ENCODE results near the gene PRM3. TPM values are rescaled to one million over a fixed set of nuclear protein-coding genes. Genes with fewer than 3 reads are reported as not detected.

The PRM3 gene
- total RNA-seq, 1 experiment from 2014 or later, result not detected

DNA sequence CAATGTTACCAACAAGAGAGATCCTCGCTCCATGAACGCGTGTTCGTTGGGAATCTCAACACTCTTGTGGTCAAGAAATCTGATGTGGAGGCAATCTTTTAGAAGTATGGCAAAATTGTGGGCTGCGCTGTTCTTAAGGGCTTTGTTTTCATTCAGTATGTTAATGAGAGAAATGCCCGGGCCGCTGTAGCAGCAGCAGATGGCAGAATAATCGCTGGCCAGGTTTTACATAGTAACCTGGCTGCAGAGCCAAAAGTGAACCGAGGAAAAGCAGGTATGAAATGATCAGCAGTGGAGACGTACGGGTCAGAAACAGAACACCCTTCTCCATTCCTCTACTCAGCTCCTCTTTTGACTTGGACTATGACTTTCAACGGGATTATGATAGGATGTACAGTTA is 30.8 kb downstream of the PRM3 start:
- ChIA-PET CTCF (interaction anchor here (1.1 kb wide), 1 partner anchor 148 kb away, joined by 3 read pairs; no protein-coding TSS in a partner anchor), POLR2A (no interaction called here)
- intact Hi-C loops (cut with micrococcal nuclease), result no loop called here
- Mint-ChIP-seq H3K4me1 (ENCODE audit: insufficient read depth, unreplicated experiment) (no peaks in the 10 kb centered on the region), H3K36me3 (ENCODE audit: insufficient read depth, unreplicated experiment) (no peaks in the 10 kb centered on the region), H3K9me3 (ENCODE audit: unreplicated experiment) (no peaks in the 10 kb centered on the region), H3K4me3 (ENCODE audit: unreplicated experiment) (no peak overlapping the region), H3K27me3 (ENCODE audit: insufficient read depth, unreplicated experiment) (no peaks in the 10 kb centered on the region), H3K27ac (ENCODE audit: low read depth, unreplicated experiment) (no peak overlapping the region)
- DNase-seq (ENCODE audit: unreplicated experiment), result no peak
- no TSS peak for BruUV-seq (replicated peaks)
- no peak for TF ChIP-seq CTCF (IDR thresholded peaks at IDR 0.05; ENCODE audit: unreplicated experiment)

DNA sequence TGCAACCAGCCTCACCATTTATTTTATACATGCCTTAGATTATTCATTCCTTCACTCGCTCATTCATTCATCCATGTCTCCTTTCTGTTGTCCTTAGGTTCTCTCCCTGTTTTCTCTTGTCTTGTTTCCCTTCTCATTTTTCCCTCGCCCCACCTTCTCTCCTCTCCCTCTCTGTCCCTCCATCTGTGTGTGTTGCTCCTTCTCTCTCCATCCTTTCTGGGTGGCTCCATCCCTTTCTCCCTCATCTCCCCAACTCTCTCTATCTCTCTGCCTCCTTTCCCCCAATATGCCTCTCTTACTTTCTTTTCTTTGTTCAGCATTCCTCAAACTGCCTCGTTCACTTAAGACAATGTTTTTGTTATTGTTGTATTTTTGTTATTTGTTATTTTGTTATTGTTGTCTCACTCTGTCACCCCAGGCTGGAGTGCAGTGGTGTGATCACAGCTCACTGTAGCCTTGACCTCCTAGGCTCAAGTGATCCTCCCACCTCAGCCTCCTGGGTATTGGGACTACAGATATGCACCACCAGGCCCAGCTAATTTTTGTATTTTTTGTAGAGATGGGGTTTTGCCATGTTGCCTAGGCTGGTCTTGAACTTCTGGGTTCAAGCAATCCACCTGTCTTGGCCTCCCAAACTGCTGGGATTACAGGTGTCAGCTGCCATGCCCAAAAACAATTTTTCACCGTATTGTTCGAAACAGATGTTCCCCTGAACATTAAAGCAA is 31.8 kb downstream of the PRM3 start:
- H3K27ac Mint-ChIP-seq (ENCODE audit: low read depth, unreplicated experiment), result no peak overlapping the region
- H3K4me3 Mint-ChIP-seq (ENCODE audit: unreplicated experiment), result no peak overlapping the region
- no peak for TF ChIP-seq CTCF (IDR thresholded peaks at IDR 0.05; ENCODE audit: unreplicated experiment)
- ChIA-PET CTCF (interaction anchor here (0.6 to 0.8 kb wide), 2 partner anchors 17 to 290 kb away, joined by 3 to 4 read pairs; no protein-coding TSS in a partner anchor), POLR2A (interaction anchor here (0.6 kb wide), 1 partner anchor 888 kb away, joined by 5 read pairs; no protein-coding TSS in a partner anchor)
- H3K9me3 Mint-ChIP-seq (ENCODE audit: unreplicated experiment), result no peaks in the 10 kb centered on the region
- DNase-seq (ENCODE audit: unreplicated experiment), result no peak
- H3K4me1 Mint-ChIP-seq (ENCODE audit: insufficient read depth, unreplicated experiment), result no peaks in the 10 kb centered on the region
- intact Hi-C loops (cut with micrococcal nuclease), result no loop called here
- no peaks in the 10 kb centered on the region for H3K27me3 Mint-ChIP-seq (ENCODE audit: insufficient read depth, unreplicated experiment)
- H3K36me3 Mint-ChIP-seq (ENCODE audit: insufficient read depth, unreplicated experiment), result no peaks in the 10 kb centered on the region
- BruUV-seq (replicated peaks), result no TSS peak

GRCh38 chr16:11240636-11241473 is 32.6 kb downstream of the PRM3 start:
- TF ChIP-seq CTCF (IDR thresholded peaks at IDR 0.05; ENCODE audit: unreplicated experiment), result no peak
- CTCF ChIA-PET, result interaction anchor here (0.6 to 1.1 kb wide), 7 partner anchors 13 to 291 kb away, joined by 3 to 4 read pairs (median 3); no protein-coding TSS in a partner anchor
- intact Hi-C loops (cut with micrococcal nuclease), result no loop called here
- no TSS peak for BruUV-seq (replicated peaks)
- DNase-seq (ENCODE audit: unreplicated experiment), result no peak
- H3K27ac Mint-ChIP-seq (ENCODE audit: low read depth, unreplicated experiment), result no peak overlapping the region
- no peaks in the 10 kb centered on the region for H3K4me1 Mint-ChIP-seq (ENCODE audit: insufficient read depth, unreplicated experiment)
- H3K36me3 Mint-ChIP-seq (ENCODE audit: insufficient read depth, unreplicated experiment), result no peaks in the 10 kb centered on the region
- H3K27me3 Mint-ChIP-seq (ENCODE audit: insufficient read depth, unreplicated experiment), result no peaks in the 10 kb centered on the region
- H3K4me3 Mint-ChIP-seq (ENCODE audit: unreplicated experiment), result no peak overlapping the region
- POLR2A ChIA-PET, result interaction anchor here (0.6 kb wide), 1 partner anchor 888 kb away, joined by 5 read pairs; no protein-coding TSS in a partner anchor
- H3K9me3 Mint-ChIP-seq (ENCODE audit: unreplicated experiment), result no peaks in the 10 kb centered on the region

Measured in MCF 10A (cell line).